IPS-20b (cell line): Measurements from ENCODE around the gene SMYD5.
"Not testable (repeated sequence)": the region's sequence is repeated elsewhere in the genome, so short reads cannot be mapped to it uniquely, and the experiment has no call there.

Experiments used
- H3K27ac ChIP-seq: one replicate; pipeline ENCODE4 v1.5.1; 2013; ENCODE audit warnings: low read length
- H3K27me3 ChIP-seq: 2 replicates; pipeline ENCODE4 v1.6.1; 2013; ENCODE audit warnings: mild to moderate bottlenecking, low read length, inconsistent platforms; ENCODE audit not compliant: insufficient read depth
- H3K36me3 ChIP-seq: 2 replicates; pipeline ENCODE4 v1.6.1; 2013; ENCODE audit warnings: low read depth, mild to moderate bottlenecking, inconsistent platforms, low read length, moderate library complexity; ENCODE audit not compliant: insufficient read depth
- H3K4me1 ChIP-seq: 2 replicates; pipeline ENCODE4 v1.6.1; 2013; ENCODE audit warnings: mild to moderate bottlenecking, control low read depth, inconsistent platforms, low read length, moderate library complexity; ENCODE audit not compliant: insufficient read depth
- H3K4me3 ChIP-seq: 2 replicates; pipeline ENCODE4 v1.5.1; 2013; ENCODE audit warnings: mild to moderate bottlenecking, low read length, inconsistent platforms
- H3K9ac ChIP-seq: 2 replicates; pipeline ENCODE4 v1.6.1; 2013; ENCODE audit warnings: low read depth, mild to moderate bottlenecking, inconsistent platforms, low read length, moderate library complexity
- H3K9me3 ChIP-seq: 2 replicates; pipeline ENCODE4 v1.6.1; 2013; ENCODE audit warnings: mild to moderate bottlenecking, low read depth, low read length, inconsistent platforms; ENCODE audit not compliant: insufficient read depth

Gene SMYD5

DNA sequence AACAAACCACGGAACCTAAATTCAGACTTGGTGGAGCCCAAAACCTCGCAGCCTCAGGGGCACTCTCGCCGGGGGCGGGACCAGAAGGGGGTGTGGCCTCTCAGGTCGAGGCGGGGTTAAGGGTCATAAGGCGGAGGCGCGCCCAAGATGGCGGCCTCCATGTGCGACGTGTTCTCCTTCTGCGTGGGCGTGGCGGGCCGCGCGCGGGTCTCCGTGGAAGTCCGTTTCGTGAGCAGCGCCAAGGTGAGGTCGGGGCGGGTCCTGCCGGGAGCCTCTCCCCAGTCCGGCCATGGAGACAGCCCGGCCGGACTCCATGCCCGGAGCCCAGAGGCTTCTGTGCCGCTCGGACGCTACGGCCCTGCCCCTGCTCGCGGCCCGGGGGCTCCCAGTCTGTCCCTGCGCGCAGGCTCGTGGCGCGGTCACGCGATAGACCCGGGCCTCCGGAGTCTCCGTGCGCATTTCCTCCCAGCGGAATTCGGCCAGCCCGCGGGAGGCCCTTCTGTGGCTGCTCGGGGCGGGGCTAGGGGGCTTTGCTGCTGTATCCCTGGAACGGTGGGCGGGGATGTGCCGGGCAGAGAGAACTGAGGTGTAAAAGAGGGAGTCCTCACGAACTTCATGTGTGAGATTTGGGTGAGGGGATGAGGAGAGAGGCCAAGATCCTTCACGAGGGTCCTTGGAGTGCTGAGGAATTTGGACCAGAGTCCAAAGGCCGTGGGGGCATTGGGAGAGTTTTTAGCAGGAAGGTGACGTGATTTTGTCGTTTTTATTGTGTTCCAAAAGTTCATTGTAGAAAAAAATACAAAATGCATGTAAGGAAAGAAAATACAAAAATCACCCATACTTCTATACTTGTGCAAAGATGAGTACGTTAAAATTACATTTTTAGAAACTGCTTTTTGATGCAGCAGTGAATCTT lies at the start of gene SMYD5:
SMYD5 (plus strand) TSS at position 126 of the 916 bp plus-strand sequence; CDS start at position 148, 22 bp downstream.
- Histone ChIP-seq H3K27me3 (peaks cover 10% of the 10 kb centered on the region; the same call in 1 of the 2 replicates), H3K9me3 (no peaks in the 10 kb centered on the region), H3K4me3 (peak within 1 kb of the TSS; percentile 89), H3K9ac (peak within 1 kb of the TSS; percentile 81), H3K27ac (peak within 1 kb of the TSS; percentile 38), H3K4me1 (peaks cover 3% of the 10 kb centered on the region; the same call in 1 of the 2 replicates), H3K36me3 (0 out of 2 replicates have a peak, but pooled peaks cover 5% of the 10 kb centered on the region)

DNA sequence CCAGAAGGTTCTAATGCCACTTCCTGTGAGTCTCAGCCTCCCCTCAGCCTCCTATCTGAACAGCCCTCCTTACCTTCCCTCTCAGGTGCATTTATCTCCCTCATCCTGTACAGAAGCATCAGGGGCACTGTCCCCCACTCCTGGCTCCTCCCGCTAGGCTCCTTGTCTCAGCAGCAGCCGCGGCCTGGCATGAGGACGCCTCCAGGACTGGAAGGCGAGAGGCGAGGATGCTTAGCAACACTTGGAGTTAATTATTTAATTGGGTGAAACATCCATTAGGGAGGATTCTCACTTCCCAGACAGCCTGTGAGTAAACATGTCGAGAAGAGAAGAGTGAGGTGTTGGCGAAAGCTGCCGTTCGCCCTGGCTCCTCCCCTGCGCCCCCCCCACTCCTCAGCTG lies 48.1 kb upstream of the SMYD5 start:
- H3K4me1 ChIP-seq, H3K27me3 ChIP-seq, H3K27ac ChIP-seq, H3K9ac ChIP-seq, H3K9me3 ChIP-seq, H3K36me3 ChIP-seq, H3K4me3 ChIP-seq: not testable (repeated sequence)

DNA sequence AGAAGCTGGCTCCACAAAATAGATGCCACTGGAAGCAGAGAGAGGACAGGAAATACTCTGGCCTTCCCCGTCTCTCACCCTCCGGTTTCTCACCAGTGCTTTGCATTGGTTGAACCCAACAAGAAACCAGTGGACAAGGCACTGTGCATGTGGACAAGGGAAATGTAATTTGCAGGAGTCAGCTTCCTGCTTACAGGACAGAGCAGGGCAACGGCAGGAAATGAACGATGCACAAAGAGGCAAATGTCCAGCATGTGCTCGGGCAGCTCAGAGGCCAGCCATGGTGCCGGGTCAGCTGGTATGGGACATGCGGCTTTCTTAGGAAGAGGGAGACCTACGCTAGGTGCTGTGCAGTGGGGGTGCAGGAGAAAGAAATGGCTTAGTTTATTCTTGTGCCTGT lies 47.2 kb upstream of the SMYD5 start:
- not testable (repeated sequence) for H3K27ac ChIP-seq, H3K36me3 ChIP-seq, H3K4me3 ChIP-seq, H3K9ac ChIP-seq, H3K9me3 ChIP-seq, H3K27me3 ChIP-seq, H3K4me1 ChIP-seq

GRCh38 chr2:73168348-73168747 lies 45.7 kb upstream of the SMYD5 start:
- not testable (repeated sequence) for H3K9me3 ChIP-seq, H3K36me3 ChIP-seq, H3K9ac ChIP-seq, H3K27ac ChIP-seq, H3K4me1 ChIP-seq, H3K4me3 ChIP-seq
- peaks cover 10% of the 10 kb centered on the region for H3K27me3 ChIP-seq

DNA sequence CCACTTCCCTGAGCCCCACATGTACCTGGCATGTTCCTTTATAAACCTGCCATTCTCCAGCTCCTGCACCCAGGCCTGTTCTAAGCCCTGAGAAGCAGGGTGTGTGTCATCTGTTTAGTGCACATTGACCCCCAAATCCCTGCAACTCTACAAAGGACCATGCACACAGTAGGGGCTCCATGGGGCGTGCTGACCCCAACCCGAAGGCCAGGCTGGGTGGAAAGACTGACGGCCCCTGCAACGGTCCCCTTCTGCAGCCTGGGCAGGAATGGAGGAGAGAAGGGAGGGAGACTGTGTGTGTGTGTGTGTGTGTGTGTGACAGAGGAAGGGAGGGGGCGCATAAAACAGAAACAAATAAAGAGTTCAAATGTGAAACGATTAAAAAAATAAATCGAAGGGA lies 43.7 kb upstream of the SMYD5 start:
- peaks cover 30% of the 10 kb centered on the region for H3K27me3 ChIP-seq
- H3K4me1 ChIP-seq = not testable (repeated sequence)

GRCh38 chr2:73172963-73173362 lies 41.1 kb upstream of the SMYD5 start:
- no peak overlapping the region for H3K4me3 ChIP-seq
- no peak overlapping the region for H3K9ac ChIP-seq
- H3K36me3 ChIP-seq = no peaks in the 10 kb centered on the region
- H3K4me1 ChIP-seq = peaks cover 9% of the 10 kb centered on the region; the same call in 1 of the 2 replicates
- H3K27ac ChIP-seq = no peak overlapping the region
- H3K27me3 ChIP-seq = peaks cover 56% of the 10 kb centered on the region
- H3K9me3 ChIP-seq = no peaks in the 10 kb centered on the region

More for the DNA sequence above, 43.7 kb upstream of the SMYD5 start:
- not testable (repeated sequence) for H3K4me3 ChIP-seq, H3K36me3 ChIP-seq, H3K27ac ChIP-seq, H3K9ac ChIP-seq, H3K9me3 ChIP-seq

- Histone ChIP-seq H3K27me3 (peaks cover 65% of the 10 kb centered on the region), H3K4me1 (peaks cover 9% of the 10 kb centered on the region; the same call in 1 of the 2 replicates), H3K9ac (no peak overlapping the region), H3K36me3 (no peaks in the 10 kb centered on the region), H3K9me3 (no peaks in the 10 kb centered on the region), H3K4me3 (no peak overlapping the region), H3K27ac (no peak overlapping the region)
Observed at GRCh38 chr2:73173781-73174180, 40.3 kb upstream of the SMYD5 start.

- Histone ChIP-seq H3K36me3 (no peaks in the 10 kb centered on the region), H3K4me3 (no peak overlapping the region), H3K9me3 (no peaks in the 10 kb centered on the region), H3K27ac (no peak overlapping the region), H3K9ac (no peak overlapping the region), H3K27me3 (peaks cover 69% of the 10 kb centered on the region), H3K4me1 (peaks cover 9% of the 10 kb centered on the region; the same call in 1 of the 2 replicates)
Observed at GRCh38 chr2:73174244-73174643, 39.8 kb upstream of the SMYD5 start.

DNA sequence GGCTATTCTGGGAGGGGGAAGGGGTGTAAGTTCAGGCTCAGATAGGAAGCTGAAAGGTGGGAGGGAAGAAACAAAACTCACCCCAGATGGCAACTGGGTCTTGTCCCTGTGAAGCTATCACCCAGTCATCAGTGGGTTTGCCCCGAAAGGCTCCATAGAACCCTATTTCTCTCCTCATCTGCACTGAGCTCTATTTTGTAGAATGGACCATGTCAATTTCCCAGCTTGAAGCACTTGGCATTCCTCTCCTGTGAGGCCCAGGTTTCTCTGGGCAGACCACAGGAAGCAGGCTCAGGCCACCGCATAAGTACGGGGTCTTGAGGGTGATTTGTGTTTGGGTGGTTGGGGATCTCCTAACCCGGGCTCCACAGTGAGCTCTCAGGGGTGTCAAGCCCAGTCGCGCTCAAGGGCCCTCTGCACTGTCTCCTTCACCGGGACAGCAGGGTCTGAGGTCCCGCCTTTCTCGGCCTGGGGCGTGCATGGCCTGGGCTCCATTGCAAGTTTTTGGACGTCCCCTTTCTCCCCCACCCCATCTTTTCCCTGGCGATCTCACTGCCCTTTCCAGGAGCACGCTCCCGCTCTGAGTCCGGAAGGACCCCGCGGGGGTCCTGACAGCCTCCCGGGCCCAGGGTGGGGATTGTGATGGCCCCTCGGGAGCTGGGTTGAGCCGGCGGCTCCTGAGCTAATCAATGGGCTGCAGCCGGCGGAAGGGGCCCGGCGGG lies 38.9 kb upstream of the SMYD5 start:
- H3K4me3 ChIP-seq = peak overlapping the region; percentile 76
- H3K36me3 ChIP-seq = no peaks in the 10 kb centered on the region
- peaks cover 9% of the 10 kb centered on the region; the same call in 1 of the 2 replicates for H3K4me1 ChIP-seq
- no peak overlapping the region for H3K9ac ChIP-seq
- peaks cover 78% of the 10 kb centered on the region for H3K27me3 ChIP-seq
- H3K9me3 ChIP-seq = no peaks in the 10 kb centered on the region
- no peak overlapping the region for H3K27ac ChIP-seq

GRCh38 chr2:73175663-73176204 lies 38.3 kb upstream of the SMYD5 start:
- Histone ChIP-seq H3K36me3 (no peaks in the 10 kb centered on the region), H3K9me3 (no peaks in the 10 kb centered on the region), H3K27me3 (peaks cover 84% of the 10 kb centered on the region), H3K9ac (peak overlapping the region; percentile 41; the same call in 1 of the 2 replicates), H3K4me1 (peaks cover 9% of the 10 kb centered on the region; the same call in 1 of the 2 replicates), H3K27ac (no peak overlapping the region), H3K4me3 (peak overlapping the region; percentile 76)

DNA sequence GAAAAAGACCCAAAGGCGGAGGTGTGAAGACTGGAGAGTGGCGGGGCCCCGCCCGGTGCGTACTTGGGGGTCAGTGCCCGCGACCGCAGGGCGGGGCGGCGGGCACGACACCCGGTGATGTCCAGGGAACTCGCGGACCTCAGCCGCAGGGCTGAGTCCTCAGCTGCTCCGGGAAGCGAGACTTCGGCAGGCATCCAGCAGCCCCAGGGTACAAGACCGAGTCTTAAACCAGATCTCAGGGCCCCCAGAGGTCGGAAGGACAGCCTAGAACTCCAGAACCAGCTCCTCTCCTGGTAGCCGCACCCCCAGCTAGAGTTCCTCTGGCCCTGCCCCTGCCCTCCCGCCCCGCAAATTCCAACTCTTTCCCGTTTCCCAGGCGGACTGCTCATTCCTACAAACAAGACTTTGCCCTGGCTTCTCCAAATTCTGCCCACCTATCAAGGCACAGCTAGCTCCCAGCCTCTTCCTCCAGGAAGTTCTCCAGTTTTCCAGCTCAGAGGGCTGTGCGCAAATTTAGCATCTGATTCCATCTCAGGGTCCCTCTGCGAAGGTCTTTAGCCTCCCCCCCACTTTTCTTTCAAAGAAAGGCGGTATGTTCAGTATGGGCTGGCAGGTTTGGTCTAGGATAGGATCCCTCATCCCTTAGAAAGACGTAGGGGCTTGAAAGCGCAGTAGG lies 37.7 kb upstream of the SMYD5 start:
- H3K4me3 ChIP-seq = peak overlapping the region; percentile 76
- H3K27me3 ChIP-seq = peaks cover 84% of the 10 kb centered on the region
- H3K27ac ChIP-seq = no peak overlapping the region
- no peaks in the 10 kb centered on the region for H3K9me3 ChIP-seq
- peaks cover 9% of the 10 kb centered on the region; the same call in 1 of the 2 replicates for H3K4me1 ChIP-seq
- peak overlapping the region; percentile 41; the same call in 1 of the 2 replicates for H3K9ac ChIP-seq
- no peaks in the 10 kb centered on the region for H3K36me3 ChIP-seq
